ENCODE data around the gene PDIK1L. TPM values are rescaled to one million over a fixed set of nuclear protein-coding genes. Genes with fewer than 3 reads are reported as not detected.
"Not testable (repeated sequence)": the region's sequence is repeated elsewhere in the genome, so short reads cannot be mapped to it uniquely, and the experiment has no call there.

Gene PDIK1L
- total and polyA plus RNA-seq, 7 experiments from 2014 or later, result 4.7 to 29.6 (median 10.9) TPM

DNA sequence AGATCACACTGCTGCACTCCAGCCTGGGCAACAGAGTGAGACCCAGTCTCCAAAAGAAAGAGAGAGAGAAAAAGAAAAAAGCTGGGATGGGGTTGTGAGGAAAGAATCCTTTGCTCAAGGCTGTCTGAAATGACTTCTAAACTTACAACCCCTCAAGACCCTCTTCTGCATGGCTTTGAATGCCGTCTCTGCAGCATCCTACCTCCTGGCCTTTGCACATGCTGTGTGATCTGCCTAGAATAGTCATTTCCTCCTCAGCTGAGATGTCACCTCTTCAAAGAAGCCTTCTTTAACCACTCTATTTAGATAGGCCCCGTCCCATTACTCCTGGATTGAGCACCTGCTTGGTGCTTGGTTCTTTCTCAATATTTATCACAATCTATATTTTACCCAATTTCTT is 26.8 kb upstream of the PDIK1L start:
- POLR2A ChIA-PET, result no interaction called here
- no peaks in the 10 kb centered on the region for H3K4me1 ChIP-seq (ENCODE audit: control insufficient read depth in 2 of 2, insufficient read depth in 2 of 2, low read length in 2 of 2)
- Mint-ChIP-seq H3K36me3 (peaks cover 0 to 4% (median 0%) of the 10 kb centered on the region in 5 donors), H3K27ac (no peak overlapping the region), H3K27me3 (peaks cover 8 to 33% (median 19%) of the 10 kb centered on the region in 5 donors), H3K4me1 (peaks cover 0 to 5% (median 0%) of the 10 kb centered on the region in 7 donors), H3K4me3 (no peak overlapping the region), H3K9me3 (no peaks in the 10 kb centered on the region)
- H3K4me3 ChIP-seq (ENCODE audit: low read length), result no peak overlapping the region
- no peak for ATAC-seq
- no peak for DNase-seq
- H3K27ac ChIP-seq (ENCODE audit: low read depth, low read length), result no peak overlapping the region
- H3K27me3 ChIP-seq (ENCODE audit: control insufficient read depth in 2 of 2, insufficient read depth in 2 of 2, low read length in 2 of 2), result no peaks in the 10 kb centered on the region
- H3K9me3 ChIP-seq (ENCODE audit: control insufficient read depth in 2 of 3, low read length in 3 of 3), result no peaks in the 10 kb centered on the region
- intact Hi-C loops (cut with micrococcal nuclease), result no loop called here
- CTCF ChIA-PET, result no interaction called here
- H3K36me3 ChIP-seq (ENCODE audit: control insufficient read depth in 2 of 3, insufficient read depth in 3 of 3, low read length in 3 of 3), result no peaks in the 10 kb centered on the region

DNA sequence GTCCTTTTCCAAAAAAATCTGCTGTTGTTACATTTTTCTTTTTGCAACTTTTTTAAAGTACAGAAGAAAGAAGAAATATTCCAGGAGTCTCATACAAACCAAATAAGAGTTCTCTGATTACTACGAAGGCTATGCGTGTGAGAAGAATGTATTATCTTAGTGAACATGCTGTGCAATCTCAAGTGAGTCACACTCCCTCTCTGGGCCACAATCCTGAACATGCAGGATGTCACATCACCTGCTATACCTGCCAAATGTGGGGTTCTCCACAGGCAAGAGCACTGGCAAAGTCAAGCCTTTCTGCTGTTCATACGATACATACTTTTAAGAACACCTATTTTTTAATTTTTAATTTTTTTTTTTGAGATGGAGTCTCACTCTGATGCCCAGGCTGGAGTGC is 22.5 kb upstream of the PDIK1L start:
- peaks cover 0 to 3% (median 0%) of the 10 kb centered on the region in 5 donors for H3K36me3 Mint-ChIP-seq
- H3K4me1 Mint-ChIP-seq, result peaks cover 0 to 2% (median 0%) of the 10 kb centered on the region in 7 donors
- H3K9me3 ChIP-seq (ENCODE audit: control insufficient read depth in 2 of 3, low read length in 3 of 3), result no peaks in the 10 kb centered on the region
- H3K4me1 ChIP-seq (ENCODE audit: control insufficient read depth in 2 of 2, insufficient read depth in 2 of 2, low read length in 2 of 2), result no peaks in the 10 kb centered on the region
- CTCF ChIA-PET, result no interaction called here
- H3K27ac Mint-ChIP-seq, result no peak overlapping the region
- no peaks in the 10 kb centered on the region for H3K36me3 ChIP-seq (ENCODE audit: control insufficient read depth in 2 of 3, insufficient read depth in 3 of 3, low read length in 3 of 3)
- no peaks in the 10 kb centered on the region for H3K9me3 Mint-ChIP-seq
- H3K4me3 ChIP-seq (ENCODE audit: low read length), result no peak overlapping the region
- no peaks in the 10 kb centered on the region for H3K27me3 ChIP-seq (ENCODE audit: control insufficient read depth in 2 of 2, insufficient read depth in 2 of 2, low read length in 2 of 2)
- ATAC-seq, result no peak
- H3K27ac ChIP-seq (ENCODE audit: low read depth, low read length), result no peak overlapping the region
- no peak overlapping the region for H3K4me3 Mint-ChIP-seq
- DNase-seq, result no peak
- intact Hi-C loops (cut with micrococcal nuclease), result no loop called here
- H3K27me3 Mint-ChIP-seq, result peaks cover 21 to 50% (median 28%) of the 10 kb centered on the region in 5 donors
- POLR2A ChIA-PET, result no interaction called here

DNA sequence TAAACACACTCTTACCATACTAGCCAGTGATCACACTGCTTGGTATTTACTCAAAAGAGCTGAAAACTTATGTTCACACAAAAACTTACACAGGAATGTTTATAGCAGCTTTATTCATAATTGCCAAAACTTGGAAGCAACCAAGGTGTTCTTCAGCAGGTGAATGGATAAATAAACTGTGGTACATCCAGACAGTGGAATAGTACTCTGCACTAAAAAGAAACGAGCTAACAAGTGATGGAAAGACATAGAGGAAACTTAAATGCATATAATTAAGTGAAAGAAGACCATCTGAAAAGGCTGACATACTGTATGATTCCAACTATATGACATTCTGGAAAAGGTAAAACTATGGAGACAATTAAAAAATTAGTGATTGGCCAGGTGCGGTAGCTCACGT is 20.7 kb upstream of the PDIK1L start:
- DNase-seq, result no peak
- peaks cover 17 to 46% (median 19%) of the 10 kb centered on the region in 5 donors for H3K27me3 Mint-ChIP-seq
- H3K27ac Mint-ChIP-seq, result no peak overlapping the region
- ChIA-PET POLR2A (no interaction called here), CTCF (interaction anchor here (1.2 kb wide), 1 partner anchor 32 kb away, joined by 4 read pairs; no protein-coding TSS in a partner anchor)
- Histone ChIP-seq H3K36me3 (ENCODE audit: control insufficient read depth in 2 of 3, insufficient read depth in 3 of 3, low read length in 3 of 3) (no peaks in the 10 kb centered on the region), H3K27ac (ENCODE audit: low read depth, low read length) (no peak overlapping the region), H3K9me3 (ENCODE audit: control insufficient read depth in 2 of 3, low read length in 3 of 3) (no peaks in the 10 kb centered on the region), H3K27me3 (ENCODE audit: control insufficient read depth in 2 of 2, insufficient read depth in 2 of 2, low read length in 2 of 2) (no peaks in the 10 kb centered on the region), H3K4me3 (ENCODE audit: low read length) (no peak overlapping the region), H3K4me1 (ENCODE audit: control insufficient read depth in 2 of 2, insufficient read depth in 2 of 2, low read length in 2 of 2) (no peaks in the 10 kb centered on the region)
- no peak for ATAC-seq
- intact Hi-C loops (cut with micrococcal nuclease), result no loop called here
- H3K36me3 Mint-ChIP-seq, result no peaks in the 10 kb centered on the region
- H3K4me3 Mint-ChIP-seq, result no peak overlapping the region
- H3K9me3 Mint-ChIP-seq, result no peaks in the 10 kb centered on the region
- peaks cover 0 to 2% (median 0%) of the 10 kb centered on the region in 7 donors for H3K4me1 Mint-ChIP-seq

DNA sequence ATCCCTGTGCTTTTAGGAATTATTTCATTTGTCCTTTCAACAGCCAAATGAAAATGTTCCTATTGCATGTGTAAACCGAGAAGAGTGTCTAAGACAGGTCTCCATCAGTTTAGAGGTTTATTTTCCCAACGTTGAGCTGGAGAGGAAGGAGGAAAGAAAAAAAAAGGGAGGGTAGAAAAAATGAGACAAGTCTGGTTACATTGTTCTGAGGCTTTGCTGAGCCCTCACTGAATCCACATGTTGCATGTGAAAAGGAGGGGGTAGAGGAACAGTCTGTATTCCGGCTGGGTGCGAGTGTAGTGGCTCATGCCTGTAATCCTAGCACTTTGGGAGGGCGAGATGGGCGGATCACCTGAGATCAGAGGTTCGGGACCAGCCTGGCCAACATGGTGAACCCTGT is 19.2 kb upstream of the PDIK1L start:
- H3K27me3 ChIP-seq (ENCODE audit: control insufficient read depth in 2 of 2, insufficient read depth in 2 of 2, low read length in 2 of 2), result no peaks in the 10 kb centered on the region
- ChIA-PET POLR2A (no interaction called here), CTCF (no interaction called here)
- Mint-ChIP-seq H3K4me1 (no peaks in the 10 kb centered on the region), H3K27ac (no peak overlapping the region), H3K9me3 (no peaks in the 10 kb centered on the region), H3K36me3 (no peaks in the 10 kb centered on the region), H3K27me3 (peaks cover 11 to 41% (median 16%) of the 10 kb centered on the region in 5 donors), H3K4me3 (no peak overlapping the region)
- no peak overlapping the region for H3K4me3 ChIP-seq (ENCODE audit: low read length)
- no peaks in the 10 kb centered on the region for H3K9me3 ChIP-seq (ENCODE audit: control insufficient read depth in 2 of 3, low read length in 3 of 3)
- DNase-seq, result no peak
- H3K27ac ChIP-seq (ENCODE audit: low read depth, low read length), result no peak overlapping the region
- H3K36me3 ChIP-seq (ENCODE audit: control insufficient read depth in 2 of 3, insufficient read depth in 3 of 3, low read length in 3 of 3), result no peaks in the 10 kb centered on the region
- H3K4me1 ChIP-seq (ENCODE audit: control insufficient read depth in 2 of 2, insufficient read depth in 2 of 2, low read length in 2 of 2), result no peaks in the 10 kb centered on the region
- ATAC-seq, result no peak
- intact Hi-C loops (cut with micrococcal nuclease), result no loop called here

DNA sequence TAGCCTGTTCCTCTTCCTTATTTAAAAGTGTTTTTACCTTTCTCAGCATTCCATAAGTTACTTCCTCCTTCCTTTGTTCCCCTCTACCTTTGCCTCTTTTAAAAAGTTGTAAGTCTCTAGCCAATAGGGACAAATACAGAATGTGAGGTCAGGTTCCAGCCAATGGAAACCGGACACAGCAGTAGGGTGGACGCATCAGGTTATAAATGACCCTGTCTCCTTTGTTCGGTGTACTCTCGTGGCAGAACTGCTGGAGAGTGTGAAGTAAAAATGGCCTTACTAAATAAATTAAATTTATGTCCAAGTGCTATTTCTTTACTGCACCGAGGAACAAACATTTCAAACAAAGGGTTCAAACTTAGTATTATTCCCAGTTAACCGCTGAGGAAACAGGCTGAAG is 18.1 kb upstream of the PDIK1L start:
- H3K27ac ChIP-seq (ENCODE audit: low read depth, low read length); H3K36me3 ChIP-seq (ENCODE audit: control insufficient read depth in 2 of 3, insufficient read depth in 3 of 3, low read length in 3 of 3); H3K4me1 ChIP-seq (ENCODE audit: control insufficient read depth in 2 of 2, insufficient read depth in 2 of 2, low read length in 2 of 2); H3K4me1 Mint-ChIP-seq; H3K4me3 Mint-ChIP-seq; POLR2A ChIA-PET; DNase-seq; H3K27me3 ChIP-seq (ENCODE audit: control insufficient read depth in 2 of 2, insufficient read depth in 2 of 2, low read length in 2 of 2); H3K9me3 Mint-ChIP-seq; H3K36me3 Mint-ChIP-seq; H3K9me3 ChIP-seq (ENCODE audit: control insufficient read depth in 2 of 3, low read length in 3 of 3); ATAC-seq; H3K4me3 ChIP-seq (ENCODE audit: low read length); CTCF ChIA-PET; intact Hi-C loops (cut with micrococcal nuclease); H3K27ac Mint-ChIP-seq: not testable (repeated sequence)
- H3K27me3 Mint-ChIP-seq, result peaks cover 11 to 41% (median 16%) of the 10 kb centered on the region in 5 donors

DNA sequence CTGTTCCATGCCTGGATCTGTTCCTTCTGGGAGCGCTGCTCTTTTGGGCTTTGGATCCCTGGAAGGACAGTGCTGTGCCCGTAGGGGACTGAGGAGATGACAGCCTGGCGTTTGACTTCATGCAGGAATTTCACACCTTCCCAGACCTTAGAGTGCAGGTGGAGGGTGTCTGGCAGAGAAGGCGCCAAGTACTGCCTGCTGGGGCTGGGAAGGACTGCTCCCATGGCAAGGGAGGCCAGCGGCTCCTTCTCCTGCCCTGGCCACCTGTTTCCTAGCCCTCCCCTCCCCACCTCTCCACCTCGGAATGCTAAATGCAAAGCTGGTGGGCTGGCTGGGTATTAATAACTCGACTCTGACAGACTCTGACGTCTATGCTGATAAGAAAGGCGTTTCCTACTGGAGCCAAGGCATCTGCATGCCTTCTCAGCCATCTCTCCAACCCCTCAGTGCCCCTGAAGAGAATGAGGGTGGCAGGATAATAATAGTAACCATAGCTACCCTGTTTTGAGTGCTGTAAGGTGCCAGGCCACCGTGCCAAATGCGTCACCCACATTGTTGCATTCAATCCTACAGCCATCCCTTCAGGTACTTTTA is 17.5 kb upstream of the PDIK1L start:
- Mint-ChIP-seq H3K27me3 (peaks cover 11 to 41% (median 16%) of the 10 kb centered on the region in 5 donors), H3K27ac (no peak overlapping the region), H3K36me3 (no peaks in the 10 kb centered on the region), H3K4me1 (peaks cover 0 to 6% (median 0%) of the 10 kb centered on the region in 7 donors), H3K9me3 (no peaks in the 10 kb centered on the region), H3K4me3 (no peak overlapping the region)
- no peak overlapping the region for H3K4me3 ChIP-seq (ENCODE audit: low read length)
- intact Hi-C loops (cut with micrococcal nuclease), result no loop called here
- no peaks in the 10 kb centered on the region for H3K36me3 ChIP-seq (ENCODE audit: control insufficient read depth in 2 of 3, insufficient read depth in 3 of 3, low read length in 3 of 3)
- POLR2A ChIA-PET, result no interaction called here
- CTCF ChIA-PET, result no interaction called here
- no peak for ATAC-seq
- H3K4me1 ChIP-seq (ENCODE audit: control insufficient read depth in 2 of 2, insufficient read depth in 2 of 2, low read length in 2 of 2), result no peaks in the 10 kb centered on the region
- no peaks in the 10 kb centered on the region for H3K9me3 ChIP-seq (ENCODE audit: control insufficient read depth in 2 of 3, low read length in 3 of 3)
- H3K27me3 ChIP-seq (ENCODE audit: control insufficient read depth in 2 of 2, insufficient read depth in 2 of 2, low read length in 2 of 2), result no peaks in the 10 kb centered on the region
- H3K27ac ChIP-seq (ENCODE audit: low read depth, low read length), result no peak overlapping the region
- no peak for DNase-seq

DNA sequence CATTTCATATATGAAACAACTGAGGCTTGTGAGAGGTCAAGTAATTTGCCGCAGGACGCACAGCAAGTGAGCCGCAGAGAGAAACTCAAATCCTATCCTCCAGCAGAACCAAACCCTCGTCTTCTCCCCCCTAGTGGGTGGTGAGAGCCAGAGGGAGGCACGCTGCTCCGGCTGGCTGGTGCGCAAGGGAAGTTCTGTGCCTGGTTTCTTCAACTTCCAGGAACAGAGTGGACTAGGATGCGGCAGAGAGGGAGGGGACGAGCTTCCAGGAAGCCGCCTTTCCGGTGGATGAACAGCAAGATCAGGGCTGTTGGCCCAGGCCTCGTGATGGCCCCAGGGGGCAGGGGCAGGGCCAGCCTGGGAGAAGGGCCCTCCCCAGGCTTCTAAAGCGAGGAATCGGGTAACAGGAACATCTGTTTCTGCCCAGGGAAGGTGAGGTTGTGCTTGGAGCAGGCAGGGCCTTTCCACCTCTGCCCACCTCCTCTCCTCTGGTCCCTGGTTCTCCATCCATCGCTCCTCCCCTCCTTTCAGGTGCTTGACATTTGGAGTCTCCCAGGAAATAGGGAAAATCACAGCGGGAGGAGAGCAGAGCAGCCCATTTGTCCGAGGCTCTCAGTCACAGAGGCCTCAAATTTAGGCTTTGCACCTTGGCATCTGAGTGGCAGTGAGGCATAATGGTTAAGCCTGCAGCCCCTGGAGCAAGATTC is 16.8 kb upstream of the PDIK1L start:
- Mint-ChIP-seq H3K27ac (no peak overlapping the region), H3K9me3 (no peaks in the 10 kb centered on the region), H3K4me3 (no peak overlapping the region), H3K36me3 (no peaks in the 10 kb centered on the region), H3K4me1 (peaks cover 0 to 6% (median 0%) of the 10 kb centered on the region in 7 donors), H3K27me3 (peaks cover 11 to 39% (median 16%) of the 10 kb centered on the region in 5 donors)
- Histone ChIP-seq H3K9me3 (ENCODE audit: control insufficient read depth in 2 of 3, low read length in 3 of 3) (no peaks in the 10 kb centered on the region), H3K27ac (ENCODE audit: low read depth, low read length) (no peak overlapping the region), H3K27me3 (ENCODE audit: control insufficient read depth in 2 of 2, insufficient read depth in 2 of 2, low read length in 2 of 2) (no peaks in the 10 kb centered on the region), H3K4me3 (ENCODE audit: low read length) (no peak overlapping the region), H3K36me3 (ENCODE audit: control insufficient read depth in 2 of 3, insufficient read depth in 3 of 3, low read length in 3 of 3) (no peaks in the 10 kb centered on the region), H3K4me1 (ENCODE audit: control insufficient read depth in 2 of 2, insufficient read depth in 2 of 2, low read length in 2 of 2) (no peaks in the 10 kb centered on the region)
- ChIA-PET CTCF (no interaction called here), POLR2A (no interaction called here)
- ATAC-seq, result no peak
- no peak for DNase-seq
- intact Hi-C loops (cut with micrococcal nuclease), result no loop called here
